SK-N-SH (cell line): ENCODE measurements around the gene LENG9. TPM values are rescaled to one million over a fixed set of nuclear protein-coding genes. Genes with fewer than 3 reads are reported as not detected.
"Not testable (repeated sequence)": the region's sequence is repeated elsewhere in the genome, so short reads cannot be mapped to it uniquely, and the experiment has no call there.

Experiments used
- CTCF ChIA-PET: fragments of 300-600, 350-600 bp; formaldehyde crosslinking; extraction: SDS; loops from one replicate; lab custom pipeline; 2021; lab: Yijun Ruan, JAX
- POLR2A ChIA-PET: fragments of 350-600 bp; sonication (Branson Sonifier 250); formaldehyde crosslinking; extraction: SDS; loops from one replicate; lab custom pipeline; 2020; ENCODE audit warnings: antibody characterized with exemption, inconsistent platforms; lab: Yijun Ruan, JAX
- DNase-seq: peaks from one replicate; pipeline ENCODE4 v3.0.0; 2012
- H2AFZ ChIP-seq: fragments of 200-600 bp; sonication (generic); 2 replicates; pipeline ENCODE4 v1.8.1; 2016; ENCODE audit warnings: antibody characterized with exemption, mild to moderate bottlenecking, low read depth
- H3F3A ChIP-seq: fragments of 200-600 bp; sonication (generic); replicated peaks from 2 replicates; pipeline ENCODE3; 2016; ENCODE audit warnings: antibody characterized with exemption, mild to moderate bottlenecking; ENCODE audit not compliant: insufficient read depth
- H3K27ac ChIP-seq, 2 experiments: fragments of 200-500 bp in 1 of 2; fragments of 200-600 bp in 1 of 2; sonication (Bioruptor generic) in 1 of 2; sonication (generic), shearing (Covaris generic) in 1 of 2; 2 replicates each; pipeline versions ENCODE4 v1.5.1 to v1.6.1; 2014 to 2016; ENCODE audit warnings: low read depth in 2 of 2, inconsistent platforms in 1 of 2, low read length in 1 of 2, mild to moderate bottlenecking in 1 of 2, mixed read lengths in 1 of 2
- H3K27me3 ChIP-seq: fragments of 200-600 bp; sonication (generic), shearing (Covaris generic); 2 replicates; pipeline ENCODE4 v1.6.1; 2016; ENCODE audit warnings: mixed run types; ENCODE audit not compliant: insufficient read depth
- H3K36me3 ChIP-seq, 2 experiments: fragments of 200-500 bp in 1 of 2; fragments of 200-600 bp in 1 of 2; sonication (Bioruptor generic) in 1 of 2; sonication (generic) in 1 of 2; replicated peaks in 1 of 2; 2 replicates each; pipeline versions ENCODE3 to v1.5.1; 2014 to 2016; ENCODE audit warnings: low read length in 1 of 2, mild to moderate bottlenecking in 1 of 2; ENCODE audit not compliant: insufficient read depth in 2 of 2, control insufficient read depth in 1 of 2
- H3K4me1 ChIP-seq, 2 experiments: fragments of 200-500 bp in 1 of 2; fragments of 200-600 bp in 1 of 2; sonication (Bioruptor generic) in 1 of 2; sonication (generic), shearing (Covaris generic) in 1 of 2; 2 replicates each; pipeline versions ENCODE4 v1.5.1 to v1.6.1; 2014 to 2016; ENCODE audit warnings: low read depth in 1 of 2, low read length in 1 of 2, mixed run types in 1 of 2; ENCODE audit not compliant: insufficient read depth in 2 of 2, control insufficient read depth in 1 of 2
- H3K4me2 ChIP-seq: fragments of 200-600 bp; sonication (generic), shearing (Covaris generic); 2 replicates; pipeline ENCODE4 v1.6.1; 2017; ENCODE audit warnings: mixed run types
- H3K4me3 ChIP-seq, 2 experiments: fragments of 200-500 bp in 1 of 2; fragments of 200-600 bp in 1 of 2; sonication (Bioruptor generic) in 1 of 2; sonication (generic), shearing (Covaris generic) in 1 of 2; 2 replicates each; pipeline versions ENCODE4 v1.5.1 to v1.8.1; 2014 to 2016; ENCODE audit warnings: low read depth in 2 of 2, inconsistent platforms in 1 of 2, low read length in 1 of 2, mild to moderate bottlenecking in 1 of 2, mixed read lengths in 1 of 2, moderate library complexity in 1 of 2
- H3K79me2 ChIP-seq: fragments of 200-600 bp; sonication (generic); 2 replicates; pipeline ENCODE4 v1.8.1; 2017; ENCODE audit warnings: mild to moderate bottlenecking; ENCODE audit not compliant: insufficient read depth
- H3K9ac ChIP-seq: fragments of 200-600 bp; sonication (generic); 2 replicates; pipeline ENCODE4 v1.6.1; 2017; ENCODE audit warnings: mixed run types
- H3K9me2 ChIP-seq: fragments of 200-600 bp; sonication (generic); 2 replicates; pipeline ENCODE4 v1.6.1; 2017; ENCODE audit warnings: mixed run types
- H3K9me3 ChIP-seq: fragments of 200-600 bp; sonication (generic); 2 replicates; pipeline ENCODE4 v1.6.1; 2017; ENCODE audit warnings: mixed run types, mild to moderate bottlenecking, moderate library complexity
- H4K20me1 ChIP-seq: fragments of 200-600 bp; sonication (generic); 2 replicates; pipeline ENCODE4 v1.6.1; 2017; ENCODE audit warnings: mild to moderate bottlenecking, mixed run types; ENCODE audit not compliant: insufficient read depth
- ELF1 ChIP-seq: IDR thresholded peaks from 2 replicates; pipeline ENCODE4 v1.4.0; 2012
- EP300 ChIP-seq, 2 experiments: IDR thresholded peaks; 2 replicates each; pipeline versions ENCODE4 v1.4.0 to v1.6.1; 2012; ENCODE audit warnings: borderline replicate concordance in 1 of 2, low read depth in 1 of 2, low read length in 1 of 2
- EZH2phosphoT487 ChIP-seq: fragments of 200-600 bp; sonication (generic); IDR thresholded peaks from 2 replicates; pipeline ENCODE4 v1.6.1; 2017; ENCODE audit warnings: low read depth, mixed run types, mild to moderate bottlenecking, antibody characterized with exemption, moderate library complexity, borderline replicate concordance
- FOXJ3 ChIP-seq: sonication (generic); formaldehyde crosslinking; IDR thresholded peaks from 2 replicates; pipeline ENCODE4 v1.5.1; 2020; ENCODE audit warnings: mild to moderate bottlenecking, missing genetic modification reagents
- FOXM1 ChIP-seq: IDR thresholded peaks from 2 replicates; pipeline ENCODE4 v1.4.0; 2012; ENCODE audit warnings: low read depth, mild to moderate bottlenecking
- GABPA ChIP-seq: IDR thresholded peaks from 2 replicates; pipeline ENCODE4 v1.4.0; 2012; ENCODE audit warnings: low read depth, mild to moderate bottlenecking
- JUND ChIP-seq: IDR thresholded peaks from 2 replicates; pipeline ENCODE4 v1.4.0; 2012
- MAX ChIP-seq: IDR thresholded peaks from 2 replicates; pipeline ENCODE4 v1.4.0; 2012; ENCODE audit warnings: low read depth
- MEF2A ChIP-seq: IDR thresholded peaks from 2 replicates; pipeline ENCODE4 v1.4.0; 2012; ENCODE audit warnings: low read depth, borderline replicate concordance
- MXI1 ChIP-seq: IDR thresholded peaks from 2 replicates; pipeline ENCODE4 v1.6.1; 2012; ENCODE audit warnings: mild to moderate bottlenecking, low read depth, low read length, improper control_type of control experiment
- NRF1 ChIP-seq: IDR thresholded peaks from 2 replicates; pipeline ENCODE4 v1.6.1; 2012; ENCODE audit warnings: low read depth, mild to moderate bottlenecking, low read length
- RAD21 ChIP-seq: IDR thresholded peaks from 2 replicates; pipeline ENCODE4 v1.6.1; 2012; ENCODE audit warnings: mild to moderate bottlenecking, low read length
- RFX5 ChIP-seq: IDR thresholded peaks from 2 replicates; pipeline ENCODE4 v1.6.1; 2012; ENCODE audit warnings: mild to moderate bottlenecking, improper control_type of control experiment, low read length
- RXRA ChIP-seq: IDR thresholded peaks from 2 replicates; pipeline ENCODE4 v1.4.0; 2012; ENCODE audit warnings: low read depth, mild to moderate bottlenecking, borderline replicate concordance
- SIN3A ChIP-seq: IDR thresholded peaks from 2 replicates; pipeline ENCODE4 v1.6.1; 2012; ENCODE audit warnings: low read depth, mild to moderate bottlenecking, low read length, moderate library complexity, borderline replicate concordance
- TAF1 ChIP-seq: IDR thresholded peaks from 2 replicates; pipeline ENCODE4 v1.6.1; 2012; ENCODE audit warnings: low read depth, mild to moderate bottlenecking, low read length, moderate library complexity, borderline replicate concordance
- TCF12 ChIP-seq: IDR thresholded peaks from 2 replicates; pipeline ENCODE4 v1.4.0; 2012
- TEAD4 ChIP-seq: IDR thresholded peaks from 2 replicates; pipeline ENCODE4 v1.4.0; 2012; ENCODE audit warnings: mild to moderate bottlenecking, borderline replicate concordance; ENCODE audit not compliant: insufficient read depth
- USF2 ChIP-seq: fragments of 150-350 bp; IDR thresholded peaks from 2 replicates; pipeline ENCODE4 v1.6.1; 2017; ENCODE audit warnings: antibody characterized with exemption, low read length, low read depth, borderline replicate concordance
- WGBS: methylation state at CpG from one replicate; pipeline ENCODE4 v1.1.6; 2017; ENCODE audit warnings: low lambda C conversion rate; 5-methylcytosine and 5-hydroxymethylcytosine counted together
- polyA plus RNA-seq, 3 experiments: library from polyadenylated mRNA; depleted of rRNA; stranded (reverse); fragments of >200 nt; gene quantifications; 2 replicates each; pipeline ENCODE4 v1.2.3, GENCODE V29; 2012

The LENG9 gene
- polyA plus RNA-seq, 1 of the 3 experiments (the other 2 are of a cell fraction), result 0.20 TPM

- H4K20me1 ChIP-seq, H3K4me3 ChIP-seq, H3F3A ChIP-seq, H3K79me2 ChIP-seq, H3K4me1 ChIP-seq, H3K9me3 ChIP-seq, H3K9ac ChIP-seq, H2AFZ ChIP-seq, H3K27ac ChIP-seq, H3K9me2 ChIP-seq, DNase-seq, H3K36me3 ChIP-seq, POLR2A ChIA-PET, H3K4me2 ChIP-seq: not testable (repeated sequence)
- CTCF ChIA-PET, result interaction anchor here (0.9 kb wide), 1 partner anchor 24 kb away, joined by 3 read pairs; no protein-coding TSS in a partner anchor
- 4% methylated on average over 5 of the region's 5 CpGs for WGBS
- H3K27me3 ChIP-seq, result peaks cover 67% of the 10 kb centered on the region
Observed at GRCh38 chr19:54495284-54495683, 31.7 kb upstream of the LENG9 start.

- Histone ChIP-seq H3K27ac (no peak overlapping the region), H3F3A (no peaks in the 10 kb centered on the region), H2AFZ (no peak overlapping the region), H3K36me3 (no peaks in the 10 kb centered on the region), H3K4me3 (no peak overlapping the region), H3K9me3 (no peaks in the 10 kb centered on the region), H3K27me3 (peaks cover 75% of the 10 kb centered on the region), H3K79me2 (no peaks in the 10 kb centered on the region), H3K9me2 (no peaks in the 10 kb centered on the region), H3K4me1 (no peaks in the 10 kb centered on the region), H3K9ac (no peak overlapping the region), H3K4me2 (no peak overlapping the region), H4K20me1 (no peaks in the 10 kb centered on the region)
- 9% methylated on average over 10 of the region's 10 CpGs for WGBS
- POLR2A ChIA-PET, result no interaction called here
- TF ChIP-seq EZH2phosphoT487 (no peak), GABPA (no peak), RFX5 (no peak), TAF1 (no peak), EP300 (IDR thresholded peaks at IDR 0.05; ENCODE audit: borderline replicate concordance in 1 of 2, low read depth in 1 of 2, low read length in 1 of 2) (no peak), FOXM1 (no peak), MXI1 (no peak), ELF1 (no peak), FOXJ3 (CRISPR knock-in tag) (no peak), RAD21 (no peak), TCF12 (no peak), TEAD4 (no peak), MAX (no peak), NRF1 (no peak), MEF2A (no peak), USF2 (no peak), JUND (no peak), SIN3A (no peak), RXRA (no peak)
- CTCF ChIA-PET, result no interaction called here
- no peak for DNase-seq
Observed at GRCh38 chr19:54493967-54494585, 30.5 kb upstream of the LENG9 start.

- DNase-seq, H3K27ac ChIP-seq, H3K9ac ChIP-seq, H3K79me2 ChIP-seq, POLR2A ChIA-PET, H3K36me3 ChIP-seq, H2AFZ ChIP-seq, H3K9me2 ChIP-seq, H3K4me1 ChIP-seq, H3K4me2 ChIP-seq, H3F3A ChIP-seq, H3K9me3 ChIP-seq, H4K20me1 ChIP-seq, H3K4me3 ChIP-seq: not testable (repeated sequence)
- H3K27me3 ChIP-seq, result peaks cover 79% of the 10 kb centered on the region
- CTCF ChIA-PET, result interaction anchor here (1.3 kb wide), 1 partner anchor 12 kb away, joined by 4 read pairs; no protein-coding TSS in a partner anchor
- WGBS, result 3% methylated on average over 4 of the region's 5 CpGs
Observed at GRCh38 chr19:54493056-54493455, 29.5 kb upstream of the LENG9 start.
